ENCODE measurements around the gene SYNGR1. TPM values are rescaled to one million over a fixed set of nuclear protein-coding genes. Genes with fewer than 3 reads are reported as not detected.

The SYNGR1 gene
- total and polyA plus RNA-seq, 2 experiments from 2014 or later: 30.9 to 37.0 TPM

GRCh38 chr22:39308614-39309363 lies 41.0 kb upstream of the SYNGR1 start:
- peaks cover 36% of the 10 kb centered on the region for H3K4me1 Mint-ChIP-seq
- H3F3A ChIP-seq (replicated peaks; ENCODE audit: low read depth): peaks cover 52% of the 10 kb centered on the region
- TF ChIP-seq, protein P1, sequence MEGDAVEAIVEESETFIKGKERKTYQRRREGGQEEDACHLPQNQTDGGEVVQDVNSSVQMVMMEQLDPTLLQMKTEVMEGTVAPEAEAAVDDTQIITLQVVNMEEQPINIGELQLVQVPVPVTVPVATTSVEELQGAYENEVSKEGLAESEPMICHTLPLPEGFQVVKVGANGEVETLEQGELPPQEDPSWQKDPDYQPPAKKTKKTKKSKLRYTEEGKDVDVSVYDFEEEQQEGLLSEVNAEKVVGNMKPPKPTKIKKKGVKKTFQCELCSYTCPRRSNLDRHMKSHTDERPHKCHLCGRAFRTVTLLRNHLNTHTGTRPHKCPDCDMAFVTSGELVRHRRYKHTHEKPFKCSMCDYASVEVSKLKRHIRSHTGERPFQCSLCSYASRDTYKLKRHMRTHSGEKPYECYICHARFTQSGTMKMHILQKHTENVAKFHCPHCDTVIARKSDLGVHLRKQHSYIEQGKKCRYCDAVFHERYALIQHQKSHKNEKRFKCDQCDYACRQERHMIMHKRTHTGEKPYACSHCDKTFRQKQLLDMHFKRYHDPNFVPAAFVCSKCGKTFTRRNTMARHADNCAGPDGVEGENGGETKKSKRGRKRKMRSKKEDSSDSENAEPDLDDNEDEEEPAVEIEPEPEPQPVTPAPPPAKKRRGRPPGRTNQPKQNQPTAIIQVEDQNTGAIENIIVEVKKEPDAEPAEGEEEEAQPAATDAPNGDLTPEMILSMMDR (conservative IDR thresholded peaks at IDR 0.05; ENCODE audit: low read depth in 2 of 2): peak; percentile 8 to 52; a peak in 2 of 4 replicates
- TF ChIP-seq CREB1 (CRISPR knock-in tag; IDR thresholded peaks at IDR 0.05; ENCODE audit: low read depth) (no peak), JUNB (IDR thresholded peaks at IDR 0.05; ENCODE audit: unreplicated experiment) (no peak)
- H3K9me3 Mint-ChIP-seq: peaks cover 5% of the 10 kb centered on the region; the same call in 1 of the 3 replicates
- peak overlapping the region; percentile 42; the same call in 1 of the 2 replicates for H3K4me2 ChIP-seq
- DNase-seq (ENCODE audit: low spot score) (peak; percentile 48), ATAC-seq (peak; percentile 2; the same call in 2 of the 3 replicates)
- no peaks in the 10 kb centered on the region for H3K79me2 ChIP-seq (replicated peaks; ENCODE audit: insufficient read depth)
- peak overlapping the region; percentile 76; the same call in 1 of the 2 replicates for H3K27ac ChIP-seq (ENCODE audit: low read depth)
- peak overlapping the region; percentile 87 for H3K27ac Mint-ChIP-seq
- H3K27me3 ChIP-seq (ENCODE audit: insufficient read depth): no peaks in the 10 kb centered on the region
- H2AFZ ChIP-seq: no peak overlapping the region
- H3K4me3 Mint-ChIP-seq: peak overlapping the region; percentile 18; the same call in 1 of the 3 replicates
- peaks cover 39% of the 10 kb centered on the region for H3K27me3 Mint-ChIP-seq (ENCODE audit: insufficient read depth, low read depth, poor library complexity)
- no peaks in the 10 kb centered on the region for H3K9me2 ChIP-seq (ENCODE audit: insufficient read depth)
- peaks cover 28% of the 10 kb centered on the region for H3K36me3 Mint-ChIP-seq (ENCODE audit: low read depth)
- H3K4me3 ChIP-seq: no peak overlapping the region
- peaks cover 20% of the 10 kb centered on the region; the same call in 1 of the 2 replicates for H3K4me1 ChIP-seq (ENCODE audit: insufficient read depth)
- H4K20me1 ChIP-seq (replicated peaks; ENCODE audit: insufficient read depth): peaks cover 13% of the 10 kb centered on the region
- peaks cover 16% of the 10 kb centered on the region for H3K36me3 ChIP-seq (ENCODE audit: insufficient read depth)

GRCh38 chr22:39309364-39309861 lies 40.4 kb upstream of the SYNGR1 start:
- H3K27ac Mint-ChIP-seq: peak overlapping the region; percentile 87
- 0 out of 2 replicates have a peak, but pooled peaks cover under 1% of the 10 kb centered on the region for H3K79me2 ChIP-seq (replicated peaks; ENCODE audit: insufficient read depth)
- H3F3A ChIP-seq (replicated peaks; ENCODE audit: low read depth): peaks cover 59% of the 10 kb centered on the region
- H4K20me1 ChIP-seq (replicated peaks; ENCODE audit: insufficient read depth): peaks cover 18% of the 10 kb centered on the region
- peak; percentile 23 for ATAC-seq
- no peak overlapping the region for H3K4me3 ChIP-seq
- H3K27me3 ChIP-seq (ENCODE audit: insufficient read depth): no peaks in the 10 kb centered on the region
- peaks cover 35% of the 10 kb centered on the region for H3K36me3 Mint-ChIP-seq (ENCODE audit: low read depth)
- peaks cover 45% of the 10 kb centered on the region for H3K27me3 Mint-ChIP-seq (ENCODE audit: insufficient read depth, low read depth, poor library complexity)
- 0 out of 3 replicates have a peak overlapping the region, but pooled peaks have one; percentile 18 for H3K4me3 Mint-ChIP-seq
- no peak overlapping the region for H2AFZ ChIP-seq
- DNase-seq (ENCODE audit: low spot score): peak; percentile 89
- peak overlapping the region; percentile 91; the same call in 1 of the 2 replicates for H3K27ac ChIP-seq (ENCODE audit: low read depth)
- peaks cover 23% of the 10 kb centered on the region for H3K36me3 ChIP-seq (ENCODE audit: insufficient read depth)
- H3K4me1 ChIP-seq (ENCODE audit: insufficient read depth): peaks cover 25% of the 10 kb centered on the region; the same call in 1 of the 2 replicates
- H3K9me3 Mint-ChIP-seq: peaks cover 5% of the 10 kb centered on the region; the same call in 1 of the 3 replicates
- TF ChIP-seq NANOG (IDR thresholded peaks at IDR 0.05; ENCODE audit: borderline replicate concordance) (no peak), CREB1 (CRISPR knock-in tag; IDR thresholded peaks at IDR 0.05; ENCODE audit: low read depth) (peak; percentile 24; the same call in 1 of the 2 replicates)
- TF ChIP-seq, protein P1 (conservative IDR thresholded peaks at IDR 0.05; ENCODE audit: low read depth in 2 of 2): peak; percentile 54 to 59
- H3K4me1 Mint-ChIP-seq: peaks cover 40% of the 10 kb centered on the region
- peak overlapping the region; percentile 42; the same call in 1 of the 2 replicates for H3K4me2 ChIP-seq
- no peaks in the 10 kb centered on the region for H3K9me2 ChIP-seq (ENCODE audit: insufficient read depth)
